HepG2 (cell line): ENCODE data around the gene ZNF514. TPM values are rescaled to one million over a fixed set of nuclear protein-coding genes. Genes with fewer than 3 reads are reported as not detected.

Source experiments
- ATAC-seq: fragments of 200-7000 bp; cut with Tn5 transposase; 3 replicates; pipeline ENCODE4 v1.9.1; 2020; ENCODE audit warnings: mild to moderate bottlenecking, moderate library complexity
- BruUV-seq: library from RNA; stranded (reverse); fragments of 400-500 nt; replicated peaks from 2 replicates; lab custom pipeline; 2021; lab: Mats Ljungman, UMichigan
- CTCF ChIA-PET: fragments of 300-600 bp; formaldehyde crosslinking; extraction: SDS; loops from one replicate; lab custom pipeline; 2021; ENCODE audit warnings: low total read pairs, inconsistent platforms, low intra/inter-chr PET ratio; lab: Yijun Ruan, JAX
- POLR2A ChIA-PET: fragments of 350-600 bp; sonication (Branson Sonifier 250); formaldehyde crosslinking; loops from one replicate; lab custom pipeline; 2020; ENCODE audit warnings: antibody characterized with exemption, inconsistent platforms; lab: Yijun Ruan, JAX
- DNase-seq: peaks from one replicate; pipeline ENCODE4 v3.0.0-alpha.2; 2015; ENCODE audit warnings: low spot score
- FAIRE-seq: peaks from 3 replicates; lab custom pipeline; 2011; peaks lifted over from hg19 to GRCh38; lab: Jason Lieb, UNC
- H2AFZ ChIP-seq: one replicate; pipeline ENCODE4 v1.6.1; 2011; ENCODE audit warnings: low read length, inconsistent platforms
- H3K27ac ChIP-seq: fragments of 300-600 bp; 3 replicates; pipeline ENCODE4 v1.8.0; 2011; ENCODE audit warnings: mixed run types, mild to moderate bottlenecking, mixed read lengths, low read length, inconsistent platforms; ENCODE audit not compliant: insufficient read depth; ENCODE audit errors: extremely low read length
- H3K27me3 ChIP-seq, 2 experiments: fragments of 200-600 bp in 1 of 2; 2 replicates in 1 of 2; 3 replicates in 1 of 2; pipeline versions ENCODE4 v1.6.0 to v1.8.0; 2011; ENCODE audit warnings: low read length in 2 of 2, mild to moderate bottlenecking in 2 of 2, moderate library complexity in 2 of 2, inconsistent platforms in 1 of 2; ENCODE audit not compliant: insufficient read depth in 2 of 2, control insufficient read depth in 1 of 2
- H3K36me3 ChIP-seq, 2 experiments: fragments of 200-600 bp in 1 of 2; replicated peaks in 1 of 2; 2 replicates in 1 of 2; 3 replicates in 1 of 2; pipeline versions ENCODE4 v1.5.1 to v1.8.0; 2011; ENCODE audit warnings: low read length in 2 of 2, inconsistent platforms in 1 of 2; ENCODE audit not compliant: insufficient read depth in 2 of 2, control insufficient read depth in 1 of 2
- H3K4me1 ChIP-seq: 2 replicates; pipeline ENCODE4 v1.5.1; 2012; ENCODE audit warnings: low read length, inconsistent platforms; ENCODE audit not compliant: insufficient read depth
- H3K4me2 ChIP-seq: 2 replicates; pipeline ENCODE4 v1.6.0; 2011; ENCODE audit warnings: low read depth, low read length, inconsistent platforms
- H3K4me3 ChIP-seq, 3 experiments: fragments of 200-600 bp in 1 of 3; sonication (generic), shearing (Covaris generic) in 1 of 3; replicated peaks in 1 of 3; 2 replicates each; pipeline ENCODE4 v1.5.1; 2011 to 2016; ENCODE audit warnings: low read length in 3 of 3, inconsistent platforms in 2 of 3, low read depth in 2 of 3, mild to moderate bottlenecking in 2 of 3, control low read depth in 1 of 3, mixed read lengths in 1 of 3; ENCODE audit not compliant: insufficient read depth in 1 of 3
- H3K79me2 ChIP-seq: one replicate; pipeline ENCODE4 v1.6.1; 2011; ENCODE audit warnings: low read length, inconsistent platforms; ENCODE audit not compliant: insufficient read depth
- H3K9ac ChIP-seq: 2 replicates; pipeline ENCODE4 v1.6.0; 2011; ENCODE audit warnings: mild to moderate bottlenecking, low read depth, low read length, inconsistent platforms; ENCODE audit not compliant: insufficient read depth
- H3K9me3 ChIP-seq: 2 replicates; pipeline ENCODE4 v1.5.1; 2012; ENCODE audit warnings: mild to moderate bottlenecking, low read length
- H4K20me1 ChIP-seq: 2 replicates; pipeline ENCODE4 v1.6.0; 2011; ENCODE audit warnings: inconsistent platforms, mild to moderate bottlenecking, low read length, moderate library complexity; ENCODE audit not compliant: insufficient read depth
- HDAC2 ChIP-seq: sonication (generic); formaldehyde crosslinking; IDR thresholded peaks from 2 replicates; pipeline ENCODE4 v1.4.0; 2020; ENCODE audit warnings: missing genetic modification reagents
- NFKBIZ ChIP-seq: IDR thresholded peaks from 2 replicates; pipeline ENCODE4 v1.6.1; 2018; ENCODE audit warnings: missing genetic modification reagents, missing compliant biosample characterization
- RCOR2 ChIP-seq: IDR thresholded peaks from 2 replicates; pipeline ENCODE4 v1.6.1; 2016; ENCODE audit warnings: missing biosample characterization, missing genetic modification reagents
- TCF7L2 ChIP-seq: IDR thresholded peaks from 2 replicates; pipeline ENCODE4 v1.6.1; 2011; ENCODE audit warnings: mild to moderate bottlenecking, low read depth, low read length, moderate library complexity
- THYN1 ChIP-seq: sonication (generic); formaldehyde crosslinking; IDR thresholded peaks from 2 replicates; pipeline ENCODE4 v1.8.1; 2023; ENCODE audit warnings: low read depth, mild to moderate bottlenecking, moderate library complexity, missing genetic modification reagents, borderline replicate concordance
- ZBTB38 ChIP-seq: sonication (generic); formaldehyde crosslinking; IDR thresholded peaks from 2 replicates; pipeline ENCODE4 v1.5.1; 2020; ENCODE audit warnings: mild to moderate bottlenecking, missing genetic modification reagents
- ZFP90 ChIP-seq: sonication (generic); formaldehyde crosslinking; IDR thresholded peaks from 2 replicates; pipeline ENCODE4 v1.8.0; 2022; ENCODE audit warnings: missing genetic modification reagents, mild to moderate bottlenecking, inconsistent platforms, borderline replicate concordance
- ZKSCAN8 ChIP-seq: IDR thresholded peaks from 2 replicates; pipeline ENCODE4 v1.6.1; 2016; ENCODE audit warnings: borderline replicate concordance, missing genetic modification reagents, missing compliant biosample characterization
- ZNF205 ChIP-seq: IDR thresholded peaks from 2 replicates; pipeline ENCODE4 v1.6.1; 2018; ENCODE audit warnings: missing biosample characterization, missing genetic modification reagents
- ZNF276 ChIP-seq: sonication (generic); formaldehyde crosslinking; IDR thresholded peaks from 2 replicates; pipeline ENCODE4 v1.4.0; 2020; ENCODE audit warnings: mild to moderate bottlenecking, low read depth, missing genetic modification reagents
- ZNF460 ChIP-seq: sonication (generic); formaldehyde crosslinking; IDR thresholded peaks from 2 replicates; pipeline ENCODE4 v1.5.1; 2020; ENCODE audit warnings: missing genetic modification reagents, mild to moderate bottlenecking, borderline replicate concordance
- ZNF652 ChIP-seq: IDR thresholded peaks from 2 replicates; pipeline ENCODE4 v1.6.1; 2016; ENCODE audit warnings: low read depth, borderline replicate concordance
- WGBS: methylation state at CpG from one replicate; pipeline ENCODE4 v1.1.6; 2017; ENCODE audit warnings: low lambda C conversion rate; 5-methylcytosine and 5-hydroxymethylcytosine counted together
- in situ Hi-C: cut with HindIII; loops from 2 replicates; pipeline ENCODE4 v1.10.0; 2017; ENCODE audit warnings: low pct_unique_long_range_greater_than_20kb; ENCODE audit not compliant: extremely low pct_ligation_motif_present
- intact Hi-C: fragments of 100-400 bp; cut with micrococcal nuclease; formaldehyde crosslinking; loops from one replicate; pipeline ENCODE4 v1.10.0; 2022; ENCODE audit not compliant: unreplicated experiment
- polyA plus RNA-seq, 8 experiments: library from polyadenylated mRNA; depleted of rRNA in 3 of 8; stranded (reverse) in 7 of 8; unstranded in 1 of 8; fragments of >200 nt; fragmentation: Illumina TruSeq in 4 of 8; extraction: Trizol in 4 of 8; gene quantifications; 2 replicates each; pipeline versions ENCODE4 v1.2.1 to v1.2.3, GENCODE V29; 2011 to 2016; ENCODE audit warnings: low read depth in 4 of 8, missing spikeins in 1 of 8, mixed read lengths in 1 of 8; ENCODE audit not compliant: insufficient read depth in 1 of 8
- total RNA-seq, 5 experiments: library from RNA; depleted of rRNA; stranded (reverse); fragments of >200 nt; fragmentation: Illumina TruSeq; extraction: Trizol; gene quantifications; 2 replicates each; pipeline ENCODE4 v1.2.3, GENCODE V29; 2016; ENCODE audit warnings: low read depth in 1 of 5
- TF ChIP-seq, protein P1 (sequence below): IDR thresholded peaks from 2 replicates; pipeline ENCODE4 v1.6.1; 2016; ENCODE audit warnings: low read depth

The ZNF514 gene
- total and polyA plus RNA-seq, 2 of the 13 experiments (the other 11 are each of a cell fraction or from before 2014, with no cell fraction given), result 15.2 to 18.7 TPM

GRCh38 chr2:95179451-95179850 is 19.8 kb upstream of the ZNF514 start (continued):
- TF ChIP-seq ZNF276 (no peak), ZBTB38 (CRISPR knock-in tag) (no peak), ZNF460 (no peak), RCOR2 (CRISPR knock-in tag) (no peak), HDAC2 (CRISPR knock-in tag) (no peak)
- TF ChIP-seq, protein P1, sequence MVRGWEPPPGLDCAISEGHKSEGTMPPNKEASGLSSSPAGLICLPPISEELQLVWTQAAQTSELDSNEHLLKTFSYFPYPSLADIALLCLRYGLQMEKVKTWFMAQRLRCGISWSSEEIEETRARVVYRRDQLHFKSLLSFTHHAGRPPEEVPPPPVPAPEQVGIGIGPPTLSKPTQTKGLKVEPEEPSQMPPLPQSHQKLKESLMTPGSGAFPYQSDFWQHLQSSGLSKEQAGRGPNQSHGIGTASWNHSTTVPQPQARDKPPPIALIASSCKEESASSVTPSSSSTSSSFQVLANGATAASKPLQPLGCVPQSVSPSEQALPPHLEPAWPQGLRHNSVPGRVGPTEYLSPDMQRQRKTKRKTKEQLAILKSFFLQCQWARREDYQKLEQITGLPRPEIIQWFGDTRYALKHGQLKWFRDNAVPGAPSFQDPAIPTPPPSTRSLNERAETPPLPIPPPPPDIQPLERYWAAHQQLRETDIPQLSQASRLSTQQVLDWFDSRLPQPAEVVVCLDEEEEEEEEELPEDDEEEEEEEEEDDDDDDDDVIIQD (CRISPR knock-in tag), result no peak

DNA sequence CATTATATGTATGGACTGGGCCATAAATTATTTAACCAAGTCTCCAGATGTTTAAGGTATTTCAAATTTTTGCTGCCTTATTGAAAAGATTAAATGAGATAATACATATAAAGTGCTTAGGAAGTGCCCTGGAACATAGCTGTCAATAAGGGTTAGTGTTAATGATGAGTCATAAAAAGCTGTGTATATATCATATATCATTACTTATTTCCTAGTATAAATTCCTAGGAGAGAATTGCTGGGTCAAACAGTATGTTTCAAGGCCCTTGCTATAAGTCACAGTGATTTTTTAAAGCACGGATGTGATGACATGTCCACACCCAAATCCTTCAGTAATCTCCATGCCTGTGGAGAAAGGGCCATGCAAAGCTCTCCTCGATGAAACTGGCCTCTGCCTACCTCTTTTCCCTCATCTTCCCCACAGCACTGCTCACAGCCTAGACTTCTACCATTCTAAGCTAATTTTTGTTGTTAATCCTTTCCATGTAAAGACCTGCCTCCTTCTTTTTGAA is 14.4 kb upstream of the ZNF514 start:
- FAIRE-seq, result no peak
- POLR2A ChIA-PET, result interaction anchor here (1.2 to 1.6 kb wide), 2 partner anchors 8 to 52 kb away, joined by 3 to 7 read pairs; partner anchors contain the start of gene ZNF2
- WGBS, result 77% methylated on average over 2 of the region's 2 CpGs

More for the DNA sequence above, 14.4 kb upstream of the ZNF514 start:
- Histone ChIP-seq H3K9me3 (no peaks in the 10 kb centered on the region), H3K27me3 (no peaks in the 10 kb centered on the region), H3K79me2 (peaks cover 16% of the 10 kb centered on the region), H3K4me3 (no peak overlapping the region), H3K27ac (no peak overlapping the region), H3K36me3 (peaks cover 8 to 24% of the 10 kb centered on the region in 2 experiments; a peak in 4 of 5 replicates), H4K20me1 (no peaks in the 10 kb centered on the region), H3K4me2 (no peak overlapping the region), H2AFZ (no peak overlapping the region), H3K4me1 (no peaks in the 10 kb centered on the region), H3K9ac (no peak overlapping the region)
- DNase-seq (no peak), ATAC-seq (no peak)
- intact Hi-C loops (no loop called here), in situ Hi-C loops (no loop called here)
- BruUV-seq, result no TSS peak
- TF ChIP-seq THYN1, result no peak
- TF ChIP-seq ZKSCAN8 (CRISPR knock-in tag), result no peak
- TF ChIP-seq ZNF652 (CRISPR knock-in tag), result no peak
- TF ChIP-seq ZFP90 (CRISPR knock-in tag), result no peak
- no peak for TF ChIP-seq NFKBIZ (CRISPR knock-in tag)
- no peak for TF ChIP-seq ZNF205 (CRISPR knock-in tag)
- TF ChIP-seq TCF7L2, result no peak
- CTCF ChIA-PET, result no interaction called here
